ENCODE measurements around the gene HSPA2.

- TF ChIP-seq ZNF274 (IDR thresholded peaks at IDR 0.05; ENCODE audit: low read depth, low read length): no peak
- TF ChIP-seq SUZ12 (IDR thresholded peaks at IDR 0.05; ENCODE audit: extremely low read depth, insufficient read depth, insufficient read length): no peak
- no peak for TF ChIP-seq YY1 (IDR thresholded peaks at IDR 0.05; ENCODE audit: insufficient read depth, insufficient read length)
Observed at GRCh38 chr14:64569138-64569631, 28.6 kb downstream of the HSPA2 start.
